ENCODE measurements around the gene IQCH. TPM values are rescaled to one million over a fixed set of nuclear protein-coding genes. Genes with fewer than 3 reads are reported as not detected.

Gene IQCH
- total RNA-seq, 1 experiment from 2014 or later = 1.1 TPM

GRCh38 chr15:67403428-67404154 lies 149.0 kb downstream of the IQCH start:
- Histone ChIP-seq H3K4me2 (ENCODE audit: insufficient read depth, insufficient read length, low read length) (no peak overlapping the region), H2AFZ (ENCODE audit: low read length) (peak overlapping the region; percentile 42), H4K91ac (ENCODE audit: insufficient read length, low read depth, low read length) (no peak overlapping the region), H4K5ac (ENCODE audit: insufficient read length, low read depth, low read length) (no peak overlapping the region), H4K8ac (replicated peaks; ENCODE audit: insufficient read length, low read depth, low read length) (no peak overlapping the region), H3K79me1 (ENCODE audit: insufficient read depth, low read depth, low read length, poor library complexity, severe bottlenecking) (no peaks in the 10 kb centered on the region), H3K27me3 (ENCODE audit: insufficient read depth, low read length) (no peaks in the 10 kb centered on the region), H3K23me2 (ENCODE audit: insufficient read length, low read depth, low read length, poor library complexity, severe bottlenecking) (no peaks in the 10 kb centered on the region), H2BK120ac (ENCODE audit: low read depth, low read length, poor library complexity, severe bottlenecking) (no peak overlapping the region), H3K4ac (ENCODE audit: low read depth, low read length) (no peak overlapping the region), H2BK15ac (ENCODE audit: low read depth, low read length) (no peak overlapping the region), H3K18ac (ENCODE audit: insufficient read length, low read depth, low read length) (no peak overlapping the region), H4K20me1 (ENCODE audit: control insufficient read depth, insufficient read depth, insufficient read length) (no peaks in the 10 kb centered on the region), H3K27ac (ENCODE audit: insufficient read length, low read depth, low read length) (no peak overlapping the region), H3K23ac (ENCODE audit: insufficient read length, low read depth, low read length) (no peak overlapping the region), H2AK5ac (ENCODE audit: insufficient read length, low read length) (no peak overlapping the region), H3K9ac (ENCODE audit: extremely low read depth, insufficient read length, low read length) (no peak overlapping the region), H3K56ac (ENCODE audit: insufficient read length, low read depth, low read length) (no peak overlapping the region), H3K9me3 (ENCODE audit: control insufficient read depth, low read depth, low read length) (no peaks in the 10 kb centered on the region), H2BK12ac (ENCODE audit: insufficient read length, low read depth, low read length) (no peak overlapping the region), H2BK20ac (ENCODE audit: low read depth, low read length, poor library complexity, severe bottlenecking) (no peak overlapping the region), H3T11ph (ENCODE audit: low read length) (no peak overlapping the region), H3K4me1 (ENCODE audit: insufficient read depth, low read length) (peaks cover 4% of the 10 kb centered on the region; the same call in 1 of the 2 replicates), H2BK5ac (ENCODE audit: insufficient read length, low read length) (no peak overlapping the region), H3K14ac (ENCODE audit: insufficient read depth, low read length) (no peak overlapping the region), H3K79me2 (ENCODE audit: insufficient read depth, low read length) (no peaks in the 10 kb centered on the region)
- Mint-ChIP-seq H3K27ac (peak overlapping the region in 1 of 3 experiments; percentile 17; a peak in 2 of 7 replicates), H3K4me3 (no peak overlapping the region), H3K36me3 (ENCODE audit: insufficient read depth in 1 of 3, low read depth in 3 of 3) (no peaks in the 10 kb centered on the region), H3K27me3 (ENCODE audit: low read depth) (no peaks in the 10 kb centered on the region; the same call in 1 of the 2 replicates), H3K4me1 (peaks cover 25 to 37% of the 10 kb centered on the region in 2 experiments), H3K9me3 (no peaks in the 10 kb centered on the region)
- DNase-seq = no peak
- TF ChIP-seq CTCF (conservative IDR thresholded peaks at IDR 0.05) = no peak
- no CpG with 5 or more reads among the region's 4 CpGs for WGBS (ENCODE audit: extremely low coverage, insufficient read length, low lambda C conversion rate)

Data from H9 (cell line).